ENCODE results near the gene AKAP12.

DNA sequence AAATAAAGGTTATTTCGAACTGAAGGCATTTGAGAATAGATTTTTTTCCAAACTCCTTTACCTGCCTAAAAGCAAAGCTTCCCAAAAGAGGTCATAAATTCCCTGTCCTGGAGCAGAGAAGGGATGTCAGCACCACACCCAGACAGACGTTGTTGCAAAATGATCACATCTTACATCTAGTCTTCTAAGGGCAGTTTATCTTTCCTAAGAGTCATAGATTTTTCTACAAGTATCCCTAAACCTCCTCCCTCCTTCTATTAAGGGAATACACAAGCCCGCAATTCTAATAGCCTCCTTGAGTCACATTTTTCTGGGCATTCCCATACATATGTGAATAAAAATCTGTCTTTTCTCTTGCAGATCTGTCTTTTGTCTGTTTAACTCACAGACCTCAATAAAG is 20.6 kb upstream of the AKAP12 start:
- TF ChIP-seq EZH2 (IDR thresholded peaks at IDR 0.05), result no peak
- no peak for TF ChIP-seq POLR2AphosphoS5 (IDR thresholded peaks at IDR 0.05; ENCODE audit: borderline replicate concordance, low read depth, low read length)
- no peak for TF ChIP-seq FOXP2 (optimal IDR thresholded peaks at IDR 0.05; ENCODE audit: control extremely low read depth, extremely low read length, insufficient read depth)

Measured in SK-N-MC (cell line).